ENCODE measurements around the gene GRID1. TPM values are rescaled to one million over a fixed set of nuclear protein-coding genes. Genes with fewer than 3 reads are reported as not detected.
"Not testable (repeated sequence)": the region's sequence is repeated elsewhere in the genome, so short reads cannot be mapped to it uniquely, and the experiment has no call there.

GRID1 gene
- total RNA-seq, 1 donor from 2014 or later: 7.1 TPM

DNA sequence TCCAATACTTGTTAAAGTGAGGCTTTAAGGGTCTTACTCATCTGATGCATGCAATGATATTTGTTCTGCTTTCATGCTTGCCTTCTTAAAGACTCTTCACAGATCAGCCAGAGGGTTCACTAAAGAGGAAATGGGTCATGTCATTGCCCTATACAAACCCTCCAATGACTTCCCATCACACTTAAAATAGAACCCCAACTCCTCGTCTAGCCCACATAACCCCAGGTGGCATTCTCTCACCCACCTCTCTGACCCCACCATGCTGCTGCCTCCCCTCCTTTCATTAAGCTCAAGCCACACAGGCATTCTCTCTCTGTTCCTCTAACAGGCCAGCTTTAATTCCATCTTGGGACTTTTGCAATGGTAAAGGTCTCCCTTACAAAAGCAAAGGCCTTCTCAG is 253.6 kb downstream of the GRID1 start:
- Histone ChIP-seq H3K4me3 (no peak overlapping the region), H3K27ac (no peak overlapping the region), H3K4me1 (no peaks in the 10 kb centered on the region), H3K27me3 (no peaks in the 10 kb centered on the region), H3K36me3 (no peaks in the 10 kb centered on the region), H3K9me3 (no peaks in the 10 kb centered on the region)
- TF ChIP-seq POLR2A (IDR thresholded peaks at IDR 0.05) (no peak), POLR2AphosphoS5 (IDR thresholded peaks at IDR 0.05; ENCODE audit: insufficient read depth in 1 of 2, low read depth in 1 of 2) (no peak)
- TF ChIP-seq, protein P1, sequence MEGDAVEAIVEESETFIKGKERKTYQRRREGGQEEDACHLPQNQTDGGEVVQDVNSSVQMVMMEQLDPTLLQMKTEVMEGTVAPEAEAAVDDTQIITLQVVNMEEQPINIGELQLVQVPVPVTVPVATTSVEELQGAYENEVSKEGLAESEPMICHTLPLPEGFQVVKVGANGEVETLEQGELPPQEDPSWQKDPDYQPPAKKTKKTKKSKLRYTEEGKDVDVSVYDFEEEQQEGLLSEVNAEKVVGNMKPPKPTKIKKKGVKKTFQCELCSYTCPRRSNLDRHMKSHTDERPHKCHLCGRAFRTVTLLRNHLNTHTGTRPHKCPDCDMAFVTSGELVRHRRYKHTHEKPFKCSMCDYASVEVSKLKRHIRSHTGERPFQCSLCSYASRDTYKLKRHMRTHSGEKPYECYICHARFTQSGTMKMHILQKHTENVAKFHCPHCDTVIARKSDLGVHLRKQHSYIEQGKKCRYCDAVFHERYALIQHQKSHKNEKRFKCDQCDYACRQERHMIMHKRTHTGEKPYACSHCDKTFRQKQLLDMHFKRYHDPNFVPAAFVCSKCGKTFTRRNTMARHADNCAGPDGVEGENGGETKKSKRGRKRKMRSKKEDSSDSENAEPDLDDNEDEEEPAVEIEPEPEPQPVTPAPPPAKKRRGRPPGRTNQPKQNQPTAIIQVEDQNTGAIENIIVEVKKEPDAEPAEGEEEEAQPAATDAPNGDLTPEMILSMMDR (IDR thresholded peaks at IDR 0.05): no peak
- intact Hi-C loops (cut with DNase I): no loop called here
- no peak for DNase-seq (ENCODE audit: extremely low spot score in 2 of 2)

DNA sequence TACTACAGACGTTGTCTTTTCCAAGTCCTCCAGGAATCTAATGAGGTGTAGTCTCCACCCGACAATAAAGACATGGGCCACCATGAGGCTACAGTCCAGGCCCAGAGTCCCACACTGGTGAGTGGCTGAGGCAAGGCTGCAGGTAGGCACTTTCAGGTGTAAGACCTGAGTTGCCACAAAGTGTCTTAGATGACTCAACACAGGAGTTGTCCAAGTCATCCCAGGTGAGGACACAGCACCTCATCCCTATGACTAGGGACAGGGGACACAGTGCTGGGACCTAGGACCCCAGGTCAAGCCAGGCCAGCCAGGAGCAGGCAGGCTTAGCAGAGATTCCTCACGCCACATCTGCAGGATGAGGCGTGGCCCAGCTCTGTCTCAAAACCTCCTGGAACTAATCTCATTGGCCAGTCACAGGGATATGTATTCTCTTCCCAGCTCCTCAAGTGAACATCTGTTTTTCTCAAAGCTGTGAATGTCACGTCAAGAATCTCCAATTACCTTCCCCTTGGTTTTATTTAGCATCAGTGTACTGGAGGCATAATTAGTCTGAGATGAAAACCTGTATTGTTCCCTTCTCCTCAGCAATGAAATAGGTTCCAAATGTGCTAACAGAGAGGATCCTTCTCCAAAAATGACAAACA is 254.6 kb downstream of the GRID1 start:
- Histone ChIP-seq H3K9me3 (no peaks in the 10 kb centered on the region), H3K4me1 (no peaks in the 10 kb centered on the region), H3K27ac (no peak overlapping the region), H3K36me3 (no peaks in the 10 kb centered on the region), H3K27me3 (no peaks in the 10 kb centered on the region), H3K4me3 (no peak overlapping the region)
- TF ChIP-seq, protein P1 (IDR thresholded peaks at IDR 0.05): no peak
- TF ChIP-seq POLR2A (IDR thresholded peaks at IDR 0.05) (no peak), POLR2AphosphoS5 (IDR thresholded peaks at IDR 0.05; ENCODE audit: insufficient read depth in 1 of 2, low read depth in 1 of 2) (no peak)
- DNase-seq (ENCODE audit: extremely low spot score in 2 of 2): no peak
- intact Hi-C loops (cut with DNase I): no loop called here

DNA sequence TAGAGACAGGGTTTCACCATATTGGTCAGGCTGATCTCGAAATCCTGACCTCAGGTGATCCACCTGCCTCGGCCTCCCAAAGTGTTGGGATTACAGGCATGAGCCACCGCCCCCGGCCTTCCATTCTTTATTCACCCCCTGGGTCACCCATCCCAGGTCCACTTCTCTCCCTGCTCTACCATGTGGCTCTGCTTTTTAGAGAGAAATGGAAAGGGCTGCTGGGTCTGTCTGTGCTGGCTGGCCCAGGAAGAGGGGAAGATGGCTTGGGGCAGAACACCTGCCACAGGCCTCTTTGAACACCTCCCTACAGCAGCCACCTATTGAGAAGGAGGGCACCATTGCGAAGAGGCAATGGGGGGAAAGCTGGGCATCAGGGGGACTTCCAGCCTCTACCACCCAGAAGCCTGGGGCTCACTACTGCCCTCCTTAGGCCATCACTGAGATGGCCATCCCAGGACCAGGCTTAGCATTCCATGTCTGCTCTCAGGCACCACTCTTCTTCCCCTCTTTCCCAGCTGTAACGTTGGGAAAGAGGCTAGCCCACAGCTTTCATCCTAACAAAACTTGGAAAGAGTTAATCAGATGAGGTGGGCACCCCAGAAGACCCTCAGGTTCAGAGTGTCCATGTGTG is 256.3 kb downstream of the GRID1 start:
- TF ChIP-seq POLR2AphosphoS5 (IDR thresholded peaks at IDR 0.05; ENCODE audit: insufficient read depth in 1 of 2, low read depth in 1 of 2) (no peak), POLR2A (IDR thresholded peaks at IDR 0.05) (no peak)
- TF ChIP-seq, protein P1 (IDR thresholded peaks at IDR 0.05): no peak

DNA sequence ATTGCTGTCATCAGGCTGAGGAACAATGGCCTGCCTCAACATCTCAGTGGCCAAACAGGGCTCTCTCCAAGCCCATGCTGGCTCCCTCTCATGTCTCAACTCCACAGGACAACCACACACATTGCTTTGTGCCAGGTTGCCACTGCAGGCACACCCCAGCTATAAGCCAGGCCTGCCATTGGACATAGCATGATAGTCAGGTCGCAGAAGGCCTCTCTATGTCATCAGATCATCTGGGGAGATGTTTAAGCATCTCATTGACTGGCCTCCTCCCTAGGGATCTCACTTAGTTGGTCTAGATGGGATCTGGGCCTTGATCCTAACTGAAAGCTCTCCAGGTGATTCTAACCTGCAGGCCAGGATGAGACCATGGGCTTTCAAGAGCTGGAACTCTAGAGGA is 257.2 kb downstream of the GRID1 start:
- TF ChIP-seq, protein P1 (IDR thresholded peaks at IDR 0.05): no peak
- TF ChIP-seq POLR2A (IDR thresholded peaks at IDR 0.05) (no peak), POLR2AphosphoS5 (IDR thresholded peaks at IDR 0.05; ENCODE audit: insufficient read depth in 1 of 2, low read depth in 1 of 2) (no peak)
- Histone ChIP-seq H3K4me1 (no peaks in the 10 kb centered on the region), H3K27me3 (no peaks in the 10 kb centered on the region), H3K27ac (no peak overlapping the region), H3K4me3 (no peak overlapping the region), H3K36me3 (no peaks in the 10 kb centered on the region), H3K9me3 (no peaks in the 10 kb centered on the region)
- no peak for DNase-seq (ENCODE audit: extremely low spot score in 2 of 2)
- intact Hi-C loops (cut with DNase I): no loop called here

More for the DNA sequence above, 256.3 kb downstream of the GRID1 start:
- Histone ChIP-seq H3K4me1 (no peaks in the 10 kb centered on the region), H3K27me3 (no peaks in the 10 kb centered on the region), H3K27ac (no peak overlapping the region), H3K36me3 (no peaks in the 10 kb centered on the region), H3K4me3 (no peak overlapping the region), H3K9me3 (no peaks in the 10 kb centered on the region)
- intact Hi-C loops (cut with DNase I): no loop called here
- no peak for DNase-seq (ENCODE audit: extremely low spot score in 2 of 2)

DNA sequence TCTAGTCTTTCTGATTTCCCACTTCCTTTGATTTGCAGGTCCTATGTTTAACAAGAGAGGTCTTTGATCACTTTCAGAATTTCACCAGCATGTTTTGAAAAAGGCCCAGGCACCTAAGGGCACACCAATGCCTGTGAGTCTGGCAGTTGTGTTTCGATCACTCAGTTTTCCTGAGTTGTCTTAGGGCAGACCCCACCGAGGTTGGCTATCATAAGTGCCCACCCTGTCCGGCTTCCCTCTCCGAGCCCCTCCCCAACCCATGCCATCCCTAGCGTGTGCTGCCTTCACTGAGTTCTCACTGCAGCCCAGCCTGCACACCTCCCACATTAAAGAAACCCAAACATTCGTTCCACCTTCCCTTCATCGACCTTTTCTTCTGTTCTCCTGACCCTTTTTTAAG is 257.9 kb downstream of the GRID1 start:
- Histone ChIP-seq H3K27me3 (no peaks in the 10 kb centered on the region), H3K27ac (no peak overlapping the region), H3K36me3 (no peaks in the 10 kb centered on the region), H3K4me1 (no peaks in the 10 kb centered on the region), H3K4me3 (no peak overlapping the region), H3K9me3 (no peaks in the 10 kb centered on the region)
- intact Hi-C loops (cut with DNase I): no loop called here
- no peak for DNase-seq (ENCODE audit: extremely low spot score in 2 of 2)
- TF ChIP-seq POLR2AphosphoS5 (IDR thresholded peaks at IDR 0.05; ENCODE audit: insufficient read depth in 1 of 2, low read depth in 1 of 2) (no peak), POLR2A (IDR thresholded peaks at IDR 0.05) (no peak)
- TF ChIP-seq, protein P1 (IDR thresholded peaks at IDR 0.05): no peak

DNA sequence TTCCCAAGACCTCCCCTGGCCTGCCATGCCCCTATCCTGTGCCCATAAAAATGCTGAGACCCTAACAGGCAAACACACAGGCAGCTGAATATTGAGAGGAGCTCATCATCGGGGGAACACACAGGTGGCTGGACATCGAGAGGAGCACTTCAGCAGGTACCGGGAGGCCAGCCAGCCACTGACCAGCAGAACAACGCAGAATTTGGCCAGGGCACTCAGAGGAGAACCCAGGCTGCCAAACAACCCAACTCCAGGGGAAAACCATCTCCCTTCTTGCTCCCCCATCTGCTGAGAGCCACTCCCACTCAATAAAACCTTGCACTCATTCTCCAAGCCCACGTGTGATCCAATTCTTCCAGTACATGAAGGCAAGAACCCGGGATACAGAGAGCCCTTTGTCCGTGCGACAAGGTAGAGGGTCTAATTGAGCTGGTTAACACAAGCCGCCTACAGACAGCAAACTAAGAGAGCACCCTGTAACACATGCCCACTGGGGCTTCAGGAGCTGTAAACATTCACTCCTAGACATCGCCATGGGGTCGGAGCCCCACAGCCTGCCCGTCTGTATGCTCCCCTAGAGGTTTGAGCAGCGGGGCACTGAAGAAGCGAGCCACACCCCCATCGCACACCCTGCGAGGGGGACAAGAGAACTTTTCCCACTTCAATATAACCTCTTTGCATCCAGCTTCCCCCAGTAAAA is 258.8 kb downstream of the GRID1 start:
- H3K27me3 ChIP-seq; H3K9me3 ChIP-seq; H3K36me3 ChIP-seq; intact Hi-C loops (cut with DNase I); H3K27ac ChIP-seq; H3K4me1 ChIP-seq; H3K4me3 ChIP-seq: not testable (repeated sequence)
- peak in 1 of 2 donors; percentile 40 for DNase-seq (ENCODE audit: extremely low spot score in 2 of 2)
